GM19463 (cell line): ENCODE results near the gene AIF1L.

Source experiments
- ATAC-seq: cut with Tn5 transposase; IDR thresholded peaks from one replicate; pipeline ENCODE4 v1.9.1; 2021; ENCODE audit warnings: mild to moderate bottlenecking, moderate library complexity; ENCODE audit not compliant: unreplicated experiment

The AIF1L gene

GRCh38 chr9:131096269-131097125 lies at the start of gene AIF1L:
TSS of gene AIF1L (plus strand) at chr9:131096531. CDS start at chr9:131096630, 99 bp downstream.
- ATAC-seq, result no peak

GRCh38 chr9:131046581-131047202 lies 49.6 kb upstream of the AIF1L start:
- ATAC-seq, result no peak

- no peak for ATAC-seq
These were observed 48.0 kb upstream of the AIF1L start for GRCh38 chr9:131048332-131048731.

DNA sequence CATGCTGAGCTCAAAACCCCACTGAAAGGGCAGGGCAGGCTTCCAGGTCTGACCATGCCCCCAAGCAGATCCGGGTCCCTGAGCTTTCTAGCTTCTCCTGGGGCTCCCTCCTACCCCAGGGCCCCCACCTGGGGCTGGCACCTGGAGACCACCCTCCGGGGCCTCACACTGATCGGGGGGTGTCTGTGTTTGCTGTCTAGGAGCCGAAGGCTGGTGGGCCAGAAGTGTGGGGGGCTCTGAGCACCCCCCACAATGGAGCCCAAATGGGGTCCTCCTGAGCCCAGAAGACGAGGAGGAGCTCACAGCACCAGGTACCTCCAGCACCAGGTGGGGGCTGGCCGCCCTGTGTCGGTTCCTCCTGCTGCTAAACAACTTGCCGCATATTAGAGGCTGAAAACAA lies 47.5 kb upstream of the AIF1L start:
- ATAC-seq, result no peak

GRCh38 chr9:131049829-131050715 lies 46.3 kb upstream of the AIF1L start:
- no peak for ATAC-seq

DNA sequence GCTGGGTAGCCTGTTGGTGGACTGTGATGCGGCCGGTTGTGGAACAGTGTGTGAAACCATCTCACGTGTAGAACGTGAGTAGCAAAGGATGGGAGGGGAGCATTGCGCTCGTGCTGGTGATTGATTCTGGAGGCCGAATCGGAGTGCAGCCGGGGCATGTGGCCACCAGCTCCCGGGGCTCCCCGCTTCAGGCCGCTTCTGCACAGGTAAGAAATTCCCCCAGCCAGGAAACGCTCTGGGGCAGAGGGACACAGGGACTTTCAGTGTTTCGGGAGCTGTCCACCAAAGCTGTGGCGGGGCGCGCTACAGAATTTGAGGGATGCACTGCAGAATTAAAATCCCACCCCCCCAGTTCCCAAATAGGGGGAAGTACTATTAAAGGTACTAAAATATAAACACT lies 45.5 kb upstream of the AIF1L start:
- no peak for ATAC-seq

GRCh38 chr9:131051592-131052517 lies 44.5 kb upstream of the AIF1L start:
- no peak for ATAC-seq

DNA sequence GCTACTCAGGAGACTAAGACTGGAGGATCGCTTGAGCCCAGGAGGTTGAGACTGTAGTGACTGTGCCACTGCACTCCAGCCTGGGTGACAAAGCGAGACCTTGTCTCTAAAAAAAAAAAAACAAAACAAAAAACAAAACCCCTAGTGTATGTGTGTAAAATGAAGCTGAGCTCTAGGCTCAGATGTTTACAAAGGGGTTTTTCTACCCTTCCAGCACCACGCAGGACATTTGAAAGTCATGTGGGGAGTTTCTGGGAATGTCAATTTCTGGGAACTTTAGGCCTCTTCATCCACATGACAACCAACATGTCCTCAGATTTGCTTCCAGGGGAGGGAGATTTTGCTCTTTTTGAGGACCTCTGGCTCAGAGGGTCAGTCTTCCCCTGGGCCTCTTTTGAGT lies 42.4 kb upstream of the AIF1L start:
- ATAC-seq, result no peak

- ATAC-seq, result no peak
These were observed 39.4 kb upstream of the AIF1L start for GRCh38 chr9:131056781-131057506.

DNA sequence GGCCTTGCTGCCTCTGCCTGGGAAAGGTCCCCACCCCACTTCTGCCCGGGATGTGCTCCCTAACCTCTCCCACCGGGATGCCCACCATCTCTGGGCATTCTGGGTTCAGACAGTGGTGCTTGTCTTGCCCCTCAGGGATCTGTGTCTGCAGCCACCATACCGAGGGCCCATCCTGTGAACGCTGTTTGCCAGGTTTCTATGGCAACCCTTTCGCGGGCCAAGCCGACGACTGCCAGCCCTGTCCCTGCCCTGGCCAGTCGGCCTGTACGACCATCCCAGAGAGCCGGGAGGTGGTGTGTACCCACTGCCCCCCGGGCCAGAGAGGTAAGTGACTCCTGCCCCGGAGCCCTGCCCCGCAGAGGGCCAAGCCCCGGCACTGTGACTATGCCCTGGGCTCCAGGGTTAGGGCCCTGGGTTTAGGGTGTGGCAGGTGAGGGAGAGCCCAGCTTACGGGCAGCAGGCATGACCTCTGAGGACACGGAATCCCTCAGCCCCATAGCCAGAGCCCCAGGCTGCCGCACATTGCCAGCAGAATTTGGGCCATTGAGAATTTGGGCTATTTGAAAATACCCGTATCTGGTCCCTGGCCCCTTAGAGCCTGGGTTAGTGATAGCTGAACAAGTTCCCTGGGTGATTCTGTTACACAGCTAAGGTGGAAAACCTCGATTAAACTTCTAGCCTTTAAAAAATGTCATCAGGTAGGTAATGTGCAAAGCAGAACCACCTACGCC lies 35.3 kb upstream of the AIF1L start:
- ATAC-seq, result no peak

GRCh38 chr9:131062969-131063368 lies 33.4 kb upstream of the AIF1L start:
- ATAC-seq, result no peak

- ATAC-seq, result no peak
These were observed 30.7 kb upstream of the AIF1L start for GRCh38 chr9:131065599-131065998.

GRCh38 chr9:131067625-131068024 lies 28.7 kb upstream of the AIF1L start:
- ATAC-seq, result no peak

GRCh38 chr9:131068076-131068816 lies 28.1 kb upstream of the AIF1L start:
- ATAC-seq, result no peak

DNA sequence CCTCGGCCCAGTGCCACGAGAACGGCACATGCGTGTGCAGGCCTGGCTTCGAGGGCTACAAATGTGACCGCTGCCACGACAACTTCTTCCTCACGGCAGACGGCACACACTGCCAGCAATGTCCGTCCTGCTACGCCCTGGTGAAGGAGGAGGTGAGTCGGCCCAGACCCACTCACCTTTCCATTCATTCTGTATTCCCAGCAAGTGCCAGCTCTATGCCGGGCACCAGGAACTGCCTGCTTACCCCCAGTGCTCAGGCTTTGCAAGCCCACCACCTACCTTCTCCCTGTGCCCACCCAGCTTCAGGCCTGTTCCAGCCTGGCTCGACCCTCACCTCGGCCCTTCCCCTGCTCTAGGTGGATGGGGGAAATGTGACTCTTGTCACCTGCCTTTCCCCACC lies 26.6 kb upstream of the AIF1L start:
- no peak for ATAC-seq

DNA sequence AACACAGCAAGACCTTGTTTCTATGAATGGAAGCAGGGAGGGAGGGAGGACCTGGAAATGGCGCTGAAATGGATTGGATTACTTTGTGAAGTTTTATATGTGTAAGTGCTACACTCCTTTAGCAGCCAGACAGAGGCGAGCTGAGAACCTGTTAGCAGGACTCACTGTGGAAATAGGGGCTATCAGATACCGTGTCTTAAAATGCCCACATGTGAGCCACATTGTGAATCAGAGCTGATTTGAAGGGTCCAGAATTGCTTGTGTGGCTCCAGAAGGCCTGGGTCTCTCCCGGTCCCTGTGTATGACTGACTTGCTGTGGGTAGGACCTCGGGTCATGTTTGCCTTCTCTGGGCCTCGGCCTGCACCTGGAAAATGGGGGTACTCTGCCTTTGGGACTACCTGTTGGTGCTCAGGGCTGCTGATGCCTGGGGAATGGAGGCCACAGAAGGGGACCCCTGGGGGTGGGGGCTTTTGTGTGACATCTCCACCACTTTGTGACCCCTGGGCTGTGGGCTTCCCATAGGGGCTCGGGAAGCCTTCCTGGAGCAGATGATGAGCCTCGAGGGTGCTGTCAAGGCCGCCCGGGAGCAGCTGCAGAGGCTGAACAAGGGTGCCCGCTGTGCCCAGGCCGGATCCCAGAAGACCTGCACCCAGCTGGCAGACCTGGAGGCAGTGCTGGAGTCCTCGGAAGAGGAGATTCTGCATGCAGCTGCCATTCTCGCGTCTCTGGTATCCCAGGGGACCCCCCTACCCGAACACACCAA lies 24.0 kb upstream of the AIF1L start:
- ATAC-seq, result no peak

- ATAC-seq, result no peak
These were observed 23.5 kb upstream of the AIF1L start for GRCh38 chr9:131072871-131073237.
